OCI-LY7 (cell line): ENCODE measurements around the gene UBE2J2.

ENCODE experiments used
- CTCF ChIP-seq: fragments of 200-600 bp; sonication (generic); conservative IDR thresholded peaks from 2 replicates; pipeline ENCODE4 v1.5.1; 2014; ENCODE audit warnings: mild to moderate bottlenecking, antibody characterized with exemption, low read length, moderate library complexity, mixed read lengths
- EZH2phosphoT487 ChIP-seq: fragments of 200-600 bp; sonication (generic); IDR thresholded peaks from 2 replicates; pipeline ENCODE4 v1.6.1; 2018; ENCODE audit warnings: low read depth, borderline replicate concordance, mild to moderate bottlenecking, mixed run types, antibody characterized with exemption, low read length, moderate library complexity, mixed read lengths

- TF ChIP-seq CTCF (no peak), EZH2phosphoT487 (no peak)
These were observed 33.9 kb downstream of the UBE2J2 start for GRCh38 chr1:1239614-1240347.
